MCF 10A (cell line): Measurements from ENCODE around the gene CISD2. TPM values are rescaled to one million over a fixed set of nuclear protein-coding genes. Genes with fewer than 3 reads are reported as not detected.

Experiments
- BruUV-seq: library from RNA; stranded (reverse); fragments of 400-500 nt; replicated peaks from 2 replicates; lab custom pipeline; 2021; lab: Mats Ljungman, UMichigan
- CTCF ChIA-PET: fragments of 300-600 bp; sonication (Branson Sonifier 250); formaldehyde crosslinking; extraction: SDS; loops from one replicate; lab custom pipeline; 2021; ENCODE audit warnings: antibody characterized with exemption, inconsistent platforms; lab: Yijun Ruan, JAX
- POLR2A ChIA-PET: fragments of 300-600, 350-650 bp; sonication (Branson Sonifier 250); formaldehyde crosslinking; extraction: SDS; loops from one replicate; lab custom pipeline; 2020; ENCODE audit warnings: antibody characterized with exemption, inconsistent platforms; lab: Yijun Ruan, JAX
- DNase-seq: peaks from one replicate; pipeline ENCODE4 v3.0.0-alpha.2; 2018; ENCODE audit not compliant: unreplicated experiment
- H3K27ac Mint-ChIP-seq: one replicate; pipeline ENCODE4 v1.8.0; 2022; ENCODE audit warnings: mild to moderate bottlenecking, low read depth, mixed read lengths; ENCODE audit not compliant: unreplicated experiment
- H3K27me3 Mint-ChIP-seq: one replicate; pipeline ENCODE4 v1.8.0; 2022; ENCODE audit warnings: mixed read lengths; ENCODE audit not compliant: insufficient read depth, unreplicated experiment
- H3K36me3 Mint-ChIP-seq: one replicate; pipeline ENCODE4 v1.8.0; 2022; ENCODE audit warnings: mild to moderate bottlenecking, moderate library complexity, mixed read lengths; ENCODE audit not compliant: insufficient read depth, unreplicated experiment
- H3K4me1 Mint-ChIP-seq: one replicate; pipeline ENCODE4 v1.8.0; 2022; ENCODE audit warnings: mixed read lengths; ENCODE audit not compliant: insufficient read depth, unreplicated experiment
- H3K4me3 Mint-ChIP-seq: one replicate; pipeline ENCODE4 v1.8.0; 2022; ENCODE audit warnings: mild to moderate bottlenecking, moderate library complexity, mixed read lengths; ENCODE audit not compliant: unreplicated experiment
- H3K9me3 Mint-ChIP-seq: one replicate; pipeline ENCODE4 v1.8.0; 2022; ENCODE audit warnings: mixed read lengths; ENCODE audit not compliant: unreplicated experiment
- CTCF ChIP-seq: fragments of 200-600 bp; IDR thresholded peaks from one replicate; pipeline ENCODE4 v1.8.0; 2022; ENCODE audit warnings: antibody characterized with exemption, mild to moderate bottlenecking; ENCODE audit not compliant: unreplicated experiment
- intact Hi-C: fragments of 100-400 bp; cut with micrococcal nuclease; formaldehyde crosslinking; loops from 2 replicates; pipeline ENCODE4 v1.14.1; 2022
- total RNA-seq: library from RNA; stranded (reverse); gene quantifications from 2 replicates; pipeline ENCODE4 v1.2.3, GENCODE V29; 2022

Gene CISD2
- total RNA-seq, 1 experiment from 2014 or later, result 35.5 TPM

DNA sequence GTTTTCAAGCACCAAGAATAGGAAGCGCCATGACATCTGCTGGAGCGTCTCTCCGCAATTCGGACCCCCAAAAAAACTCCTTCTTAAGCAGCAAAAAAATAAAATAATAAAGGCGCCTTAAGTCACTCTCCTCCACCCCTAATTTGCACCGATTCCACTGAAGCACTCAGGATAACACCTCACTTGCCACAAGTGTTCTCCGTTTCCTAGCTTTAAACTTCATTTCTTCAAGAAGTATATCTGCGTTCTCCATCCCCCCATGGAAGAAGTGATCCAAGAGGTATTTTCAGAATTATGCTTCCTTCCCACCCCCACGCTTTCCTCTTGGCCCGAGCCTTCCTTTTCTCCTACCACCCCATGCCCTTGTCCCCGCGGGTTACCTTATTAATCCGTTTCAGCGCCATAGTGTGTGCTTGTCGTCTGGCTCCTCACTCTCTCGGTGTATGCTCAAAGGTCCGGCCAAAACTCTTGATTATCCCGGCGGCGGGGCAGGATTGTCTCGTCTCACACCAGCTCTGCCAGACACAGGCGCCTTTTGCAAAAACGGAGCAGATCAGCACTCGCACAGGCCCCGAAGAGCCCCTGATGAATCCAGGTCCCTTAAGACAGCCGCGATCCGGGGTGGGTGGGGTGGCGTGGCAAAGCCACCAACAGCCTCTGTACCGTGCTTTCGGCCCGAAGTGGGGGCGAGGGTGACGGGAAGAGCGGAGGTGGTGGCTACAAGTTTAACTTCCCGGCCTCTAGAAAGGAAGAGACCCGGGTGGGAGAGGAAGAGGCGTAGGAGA lies 42.5 kb upstream of the CISD2 start:
- Mint-ChIP-seq H3K4me1 (peaks cover 7% of the 10 kb centered on the region), H3K36me3 (no peaks in the 10 kb centered on the region), H3K4me3 (no peak overlapping the region), H3K27me3 (no peaks in the 10 kb centered on the region), H3K27ac (no peak overlapping the region), H3K9me3 (no peaks in the 10 kb centered on the region)
- ChIA-PET CTCF (interaction anchor here (1.6 to 3.6 kb wide), 3 partner anchors 10 to 326 kb away, joined by 4 to 10 read pairs (median 10); partner anchors contain the start of gene NFKB1), POLR2A (interaction anchor here (0.6 to 9.5 kb wide), 51 partner anchors 9 to 396 kb away, joined by 3 to 287 read pairs (median 9); partner anchors contain the start of genes BDH2, CISD2, MANBA and NFKB1)
- intact Hi-C loops, result loop anchor here (5.0 kb wide), 3 partner anchors 266 to 379 kb away; partner anchors contain the start of gene NFKB1
- TF ChIP-seq CTCF, result no peak
- BruUV-seq, result TSS peak; percentile 10
- DNase-seq, result no peak

DNA sequence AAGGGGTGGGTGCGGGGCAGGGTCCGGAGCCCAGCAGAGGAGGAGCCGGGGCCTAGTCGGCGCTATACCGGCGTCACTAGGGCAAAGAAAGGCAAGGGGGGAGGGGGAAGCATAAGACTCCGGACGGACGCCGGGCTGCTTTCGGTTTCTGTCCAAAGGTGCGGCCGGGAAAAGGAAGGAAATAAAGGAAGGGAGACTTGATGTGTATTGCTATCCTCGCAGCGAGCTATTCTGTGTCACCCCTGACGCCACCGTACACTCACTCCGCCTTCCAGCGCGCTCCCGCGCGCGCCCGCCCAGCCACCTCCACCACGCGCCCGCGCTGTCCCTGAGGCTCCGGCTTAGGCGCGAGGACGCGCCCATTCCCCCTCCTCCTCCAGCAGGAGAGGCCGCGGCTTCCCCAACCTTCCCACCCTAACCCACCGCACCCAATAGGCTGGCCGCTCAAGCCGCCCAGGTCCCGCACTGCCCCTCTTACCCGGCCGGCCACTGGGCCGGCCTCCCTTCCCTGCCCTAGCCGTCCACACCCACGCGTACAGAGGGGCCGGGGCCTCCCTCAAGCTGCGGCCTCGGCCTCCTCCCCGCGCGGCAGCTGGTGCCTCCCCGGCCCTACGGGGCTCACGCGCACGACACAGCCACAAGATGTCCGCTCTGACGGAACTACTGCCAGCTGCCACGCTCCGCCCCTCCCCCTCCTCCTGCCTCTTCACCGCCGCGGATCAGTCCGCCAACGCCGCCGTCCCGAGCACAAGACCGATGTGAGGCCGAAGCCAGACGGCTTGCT lies 41.7 kb upstream of the CISD2 start, which contains the start of gene UBE2D3:
Gene UBE2D3 (minus strand): TSS at position 662 of the 784 bp plus-strand sequence. CDS start 1,043 bp downstream, outside the sequence.
- ChIA-PET CTCF (interaction anchor here (0.9 to 3.6 kb wide), 8 partner anchors 11 to 326 kb away, joined by 3 to 16 read pairs (median 6); partner anchors contain the start of genes CISD2 and NFKB1), POLR2A (interaction anchor here (0.6 to 9.5 kb wide), 72 partner anchors 10 to 1291 kb away, joined by 3 to 287 read pairs (median 5); partner anchors contain the start of genes BDH2, CISD2, MANBA and NFKB1)
- DNase-seq, result peak; percentile 90
- BruUV-seq, result no TSS peak
- Mint-ChIP-seq H3K4me3 (no peak within 1 kb of the TSS), H3K27ac (no peak within 1 kb of the TSS), H3K36me3 (peaks cover 5% of the 10 kb centered on the region), H3K9me3 (no peaks in the 10 kb centered on the region), H3K27me3 (no peaks in the 10 kb centered on the region), H3K4me1 (peaks cover 11% of the 10 kb centered on the region)
- no peak for TF ChIP-seq CTCF
- intact Hi-C loops, result loop anchor here (1.0 to 5.0 kb wide), 5 partner anchors 143 to 380 kb away; partner anchors contain the start of genes NFKB1 and SLC9B2

- intact Hi-C loops, result loop anchor here (1.0 to 5.0 kb wide), 6 partner anchors 144 to 381 kb away; partner anchors contain the start of genes NFKB1 and SLC9B2
- no peak overlapping the region for H3K27ac Mint-ChIP-seq
- no peaks in the 10 kb centered on the region for H3K27me3 Mint-ChIP-seq
- H3K36me3 Mint-ChIP-seq, result peaks cover 6% of the 10 kb centered on the region
- peak; percentile 100 for DNase-seq
- BruUV-seq, result no TSS peak
- ChIA-PET POLR2A (interaction anchor here (0.6 to 9.5 kb wide), 79 partner anchors 10 to 1479 kb away, joined by 3 to 287 read pairs (median 5); partner anchors contain the start of genes BDH2, CISD2, MANBA and NFKB1), CTCF (interaction anchor here (0.6 to 3.6 kb wide), 16 partner anchors 10 to 655 kb away, joined by 3 to 16 read pairs (median 4); partner anchors contain the start of gene CISD2)
- H3K4me3 Mint-ChIP-seq, result no peak overlapping the region
- H3K9me3 Mint-ChIP-seq, result no peaks in the 10 kb centered on the region
- H3K4me1 Mint-ChIP-seq, result peaks cover 14% of the 10 kb centered on the region
- TF ChIP-seq CTCF, result no peak
Observed at GRCh38 chr4:102827674-102828496, 40.9 kb upstream of the CISD2 start.
